Renal cortical epithelial cell (primary cell): ENCODE data around the gene LDLRAP1. TPM values are rescaled to one million over a fixed set of nuclear protein-coding genes. Genes with fewer than 3 reads are reported as not detected.
"Not testable (repeated sequence)": the region's sequence is repeated elsewhere in the genome, so short reads cannot be mapped to it uniquely, and the experiment has no call there.

Experiments used
- DNase-seq: peaks from one replicate; pipeline ENCODE4 v3.0.0-alpha.2; 2011; ENCODE audit warnings: low read depth
- total RNA-seq: library from RNA; depleted of rRNA; stranded (reverse); fragments of >200 nt; gene quantifications from 2 replicates; pipeline ENCODE4 v1.2.3, GENCODE V29; 2014

LDLRAP1 gene
- total RNA-seq, 1 donor from 2014 or later, result 6.9 TPM

GRCh38 chr1:25575191-25575590, 31.8 kb downstream of the LDLRAP1 start:
- DNase-seq, result no peak

GRCh38 chr1:25576459-25577133, 33.2 kb downstream of the LDLRAP1 start:
- DNase-seq, result no peak

- DNase-seq, result no peak
These were observed 33.9 kb downstream of the LDLRAP1 start for GRCh38 chr1:25577134-25577920.

- no peak for DNase-seq
These were observed 36.2 kb downstream of the LDLRAP1 start for GRCh38 chr1:25579292-25580252.

GRCh38 chr1:25580927-25581326, 37.5 kb downstream of the LDLRAP1 start:
- DNase-seq, result no peak

- DNase-seq, result no peak
These were observed 38.4 kb downstream of the LDLRAP1 start for GRCh38 chr1:25581764-25582163.

GRCh38 chr1:25583519-25584370, 40.3 kb downstream of the LDLRAP1 start:
- DNase-seq, result no peak

- DNase-seq, result no peak
These were observed 42.8 kb downstream of the LDLRAP1 start for GRCh38 chr1:25586181-25586588.

- no peak for DNase-seq
These were observed 43.9 kb downstream of the LDLRAP1 start for GRCh38 chr1:25587290-25587689.

- not testable (repeated sequence) for DNase-seq
These were observed 44.8 kb downstream of the LDLRAP1 start for GRCh38 chr1:25588224-25588623.

- not testable (repeated sequence) for DNase-seq
These were observed 45.4 kb downstream of the LDLRAP1 start for GRCh38 chr1:25588786-25589185.

- DNase-seq, result no peak
These were observed 46.9 kb downstream of the LDLRAP1 start for GRCh38 chr1:25590096-25590824.

GRCh38 chr1:25593861-25594260, 50.5 kb downstream of the LDLRAP1 start:
- DNase-seq, result no peak

GRCh38 chr1:25594971-25595370, 51.6 kb downstream of the LDLRAP1 start:
- no peak for DNase-seq

GRCh38 chr1:25596641-25597040, 53.2 kb downstream of the LDLRAP1 start:
- DNase-seq, result not testable (repeated sequence)

- no peak for DNase-seq
These were observed 55.5 kb downstream of the LDLRAP1 start for GRCh38 chr1:25598879-25599278.

GRCh38 chr1:25599969-25600610, 56.7 kb downstream of the LDLRAP1 start:
- no peak for DNase-seq

GRCh38 chr1:25600971-25601699, 57.7 kb downstream of the LDLRAP1 start:
- DNase-seq, result not testable (repeated sequence)
